Caki2 (cell line): ENCODE data around the gene MMP26. TPM values are rescaled to one million over a fixed set of nuclear protein-coding genes. Genes with fewer than 3 reads are reported as not detected.
"Not testable (repeated sequence)": the region's sequence is repeated elsewhere in the genome, so short reads cannot be mapped to it uniquely, and the experiment has no call there.

ENCODE experiments used
- DNase-seq: peaks from one replicate; pipeline ENCODE4 v3.0.0-alpha.2; 2015; ENCODE audit warnings: low read depth
- in situ Hi-C: cut with HindIII; loops from 2 replicates; pipeline ENCODE4 v1.10.0; 2016; ENCODE audit warnings: low sequenced_read_pairs, low pct_unique_long_range_greater_than_20kb, mixed read lengths
- total RNA-seq: library from RNA; depleted of rRNA; stranded (reverse); fragments of >200 nt; shearing (Covaris generic); gene quantifications from 2 replicates; pipeline ENCODE4 v1.2.3, GENCODE V29; 2014; ENCODE audit warnings: low replicate concordance; rRNA removed

MMP26 gene
- total RNA-seq, 1 experiment from 2014 or later, result not detected

DNA sequence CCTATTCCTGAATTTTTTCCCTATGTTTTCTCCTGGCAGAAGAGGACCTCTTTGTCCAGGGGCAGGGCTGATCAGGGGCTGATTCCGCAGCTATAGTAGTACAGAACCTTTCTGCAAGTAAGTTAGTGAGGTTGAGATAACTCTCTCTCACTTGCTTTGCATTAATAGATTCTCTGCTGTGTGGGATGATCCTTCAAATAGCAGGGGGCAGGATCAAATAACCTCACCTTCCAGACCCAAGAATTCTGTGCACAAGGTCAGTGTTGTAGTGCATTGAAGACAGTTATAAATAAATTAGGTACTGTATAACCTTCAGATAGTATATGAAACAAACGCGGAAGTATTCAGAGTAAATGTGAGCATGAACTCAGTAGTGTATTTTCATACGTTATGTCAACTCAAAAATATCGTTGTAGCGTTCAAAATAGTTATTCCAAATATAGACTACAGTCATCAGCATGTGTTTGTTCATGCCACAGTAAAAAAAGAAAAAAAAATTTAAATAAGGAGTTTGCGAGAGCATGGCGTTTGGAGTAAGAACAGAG is 278 bp downstream of the MMP26 start:
- DNase-seq, result no peak
- in situ Hi-C loops, result no loop called here

- in situ Hi-C loops, result no loop called here
- no peak for DNase-seq
These were observed 8.7 kb downstream of the MMP26 start for GRCh38 chr11:4713241-4713640.

DNA sequence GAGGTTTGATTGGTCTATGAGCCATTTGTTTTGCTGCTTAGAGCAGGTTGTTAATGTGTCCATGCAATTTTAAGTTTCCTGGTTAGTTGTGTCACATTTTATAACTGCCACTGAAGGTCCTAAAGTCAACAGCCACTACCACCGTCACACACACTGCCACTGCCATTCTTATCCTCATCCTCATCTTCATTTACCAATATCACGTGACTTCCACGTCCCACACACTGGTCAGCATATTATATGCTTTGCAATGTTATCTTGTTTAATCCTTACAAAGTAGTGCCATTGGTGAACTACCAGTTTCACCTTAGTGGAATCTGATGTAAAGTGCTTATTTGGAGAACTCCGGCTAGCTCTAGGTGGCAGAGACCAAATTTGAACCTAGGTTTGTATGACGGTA is 9.7 kb downstream of the MMP26 start:
- no peak for DNase-seq
- in situ Hi-C loops, result no loop called here

GRCh38 chr11:4722616-4723534 is 18.3 kb downstream of the MMP26 start:
- DNase-seq, in situ Hi-C loops: not testable (repeated sequence)

- DNase-seq, result no peak
- in situ Hi-C loops, result no loop called here
These were observed 22.6 kb downstream of the MMP26 start for GRCh38 chr11:4727171-4727570.

GRCh38 chr11:4740735-4741134 is 36.2 kb downstream of the MMP26 start:
- DNase-seq, result no peak
- in situ Hi-C loops, result no loop called here

DNA sequence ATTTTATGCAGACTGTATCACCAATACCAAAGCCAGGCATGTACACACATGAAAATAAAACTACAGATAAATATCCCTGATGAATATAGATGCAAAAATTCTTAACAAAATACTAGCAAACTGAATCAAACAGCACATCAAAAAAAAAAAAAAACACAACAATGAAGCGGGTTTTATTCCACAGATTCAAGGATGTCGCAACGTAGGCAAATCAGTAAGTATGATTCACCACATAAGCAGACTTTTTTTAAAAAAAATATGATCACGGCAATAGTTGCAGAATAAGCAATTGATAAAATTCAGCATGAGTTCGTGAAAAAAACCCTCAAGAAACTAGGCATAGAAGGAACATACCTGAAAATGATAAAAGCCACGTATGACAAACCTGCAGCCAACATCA is 43.9 kb downstream of the MMP26 start:
- DNase-seq, result no peak
- in situ Hi-C loops, result no loop called here

GRCh38 chr11:4751201-4751600 is 46.6 kb downstream of the MMP26 start:
- no peak for DNase-seq
- in situ Hi-C loops, result no loop called here

Other genes starting within 250 kb of the MMP26 start
- not detected in 2 replicates for gene OR52K1, start 222.1 kb upstream of the MMP26 start, total RNA-seq
- gene OR52M1, start 159.6 kb upstream of the MMP26 start, total RNA-seq, result not detected in 2 replicates
- not detected in 2 replicates for gene OR52I2, start 123.0 kb upstream of the MMP26 start, total RNA-seq
- not detected in 2 replicates for gene OR52I1, start 110.7 kb upstream of the MMP26 start, total RNA-seq
- 10.2 and 13.7 TPM in 2 replicates for gene TRIM68, start 96.6 kb upstream of the MMP26 start, total RNA-seq
- gene OR51D1, start 67.3 kb upstream of the MMP26 start, total RNA-seq, result not detected in 2 replicates
- gene OR51E1, start 60.8 kb upstream of the MMP26 start, total RNA-seq, result not detected in 2 replicates
- 0.17 TPM in 1 of 2 replicates, not detected in the other for gene OR51E2, start 6.9 kb upstream of the MMP26 start, total RNA-seq
- gene OR51F1, start 65.2 kb downstream of the MMP26 start, total RNA-seq, result not detected in 2 replicates
- not detected in 2 replicates for gene OR52R1, start 99.6 kb downstream of the MMP26 start, total RNA-seq
- not detected in 2 replicates for gene OR51F2, start 116.5 kb downstream of the MMP26 start, total RNA-seq
- gene OR51S1, start 144.4 kb downstream of the MMP26 start, total RNA-seq, result not detected in 2 replicates
- not detected in 2 replicates for gene OR51T1, start 177.1 kb downstream of the MMP26 start, total RNA-seq
- gene OR51A7, start 199.0 kb downstream of the MMP26 start, total RNA-seq, result not detected in 2 replicates
- gene OR51G2, start 214.6 kb downstream of the MMP26 start, total RNA-seq, result not detected in 2 replicates
- not detected in 2 replicates for gene OR51G1, start 219.6 kb downstream of the MMP26 start, total RNA-seq
- not detected in 2 replicates for gene OR51A4, start 242.8 kb downstream of the MMP26 start, total RNA-seq